Dermis microvascular lymphatic vessel endothelial cell (primary cell): ENCODE results near the gene CCDC91. TPM values are rescaled to one million over a fixed set of nuclear protein-coding genes. Genes with fewer than 3 reads are reported as not detected.
A peak's percentile ranks its signal among the peaks of the same experiment; 100 is the strongest.
"Not testable (repeated sequence)": the region's sequence is repeated elsewhere in the genome, so short reads cannot be mapped to it uniquely, and the experiment has no call there.

ENCODE experiments used
- DNase-seq, 2 donors: peaks; one replicate each; pipeline versions ENCODE4 v3.0.0 to v3.0.0-alpha.2; 2010; ENCODE audit warnings: low read depth in 2 of 2
- total RNA-seq: library from RNA; depleted of rRNA; stranded (reverse); fragments of >200 nt; gene quantifications from 2 replicates; pipeline ENCODE4 v1.2.1, GENCODE V29; 2014

Gene CCDC91
- total RNA-seq, 1 donor from 2014 or later, result 3.9 TPM

- DNase-seq, result no peak
These were observed 170.0 kb downstream of the CCDC91 start for GRCh38 chr12:28360253-28360652.

- DNase-seq, result no peak
These were observed 177.1 kb downstream of the CCDC91 start for GRCh38 chr12:28367326-28367725.

GRCh38 chr12:28367993-28368392, 177.7 kb downstream of the CCDC91 start:
- DNase-seq, result no peak

GRCh38 chr12:28369483-28369882, 179.2 kb downstream of the CCDC91 start:
- DNase-seq, result no peak

- DNase-seq, result no peak
These were observed 184.3 kb downstream of the CCDC91 start for GRCh38 chr12:28374556-28374955.

GRCh38 chr12:28378736-28379135, 188.5 kb downstream of the CCDC91 start:
- no peak for DNase-seq

- DNase-seq, result not testable (repeated sequence)
These were observed 189.5 kb downstream of the CCDC91 start for GRCh38 chr12:28379779-28380178.

- no peak for DNase-seq
These were observed 193.1 kb downstream of the CCDC91 start for GRCh38 chr12:28383368-28383767.

GRCh38 chr12:28388879-28389278, 198.6 kb downstream of the CCDC91 start:
- DNase-seq, result no peak

- DNase-seq, result no peak
These were observed 199.9 kb downstream of the CCDC91 start for GRCh38 chr12:28390206-28390605.

GRCh38 chr12:28390761-28391385, 200.6 kb downstream of the CCDC91 start:
- DNase-seq, result no peak

GRCh38 chr12:28409892-28410291, 219.6 kb downstream of the CCDC91 start:
- DNase-seq, result no peak

GRCh38 chr12:28413460-28414109, 223.3 kb downstream of the CCDC91 start:
- no peak for DNase-seq

GRCh38 chr12:28415755-28416154, 225.5 kb downstream of the CCDC91 start:
- DNase-seq, result no peak

GRCh38 chr12:28421374-28421773, 231.1 kb downstream of the CCDC91 start:
- DNase-seq, result no peak

- DNase-seq, result peak; percentile 5 to 92
These were observed 234.7 kb downstream of the CCDC91 start for GRCh38 chr12:28424965-28425364.

GRCh38 chr12:28425526-28425925, 235.3 kb downstream of the CCDC91 start:
- DNase-seq, result no peak

GRCh38 chr12:28427046-28427445, 236.8 kb downstream of the CCDC91 start:
- no peak for DNase-seq

GRCh38 chr12:28440081-28440608, 249.9 kb downstream of the CCDC91 start:
- DNase-seq, result no peak

GRCh38 chr12:28442101-28442500, 251.8 kb downstream of the CCDC91 start:
- no peak for DNase-seq

GRCh38 chr12:28443337-28443736, 253.1 kb downstream of the CCDC91 start:
- DNase-seq, result no peak

GRCh38 chr12:28446031-28446430, 255.8 kb downstream of the CCDC91 start:
- no peak for DNase-seq

GRCh38 chr12:28453686-28454085, 263.4 kb downstream of the CCDC91 start:
- no peak for DNase-seq
